Central memory CD8-positive, alpha-beta T cell (primary cell): Measurements from ENCODE around the gene SORL1.

Experiments
- ATAC-seq: fragments of 150-1000 bp; cut with Tn5 transposase; replicated peaks from 2 replicates; pipeline ENCODE4 v1.10.0; 2022; ENCODE audit warnings: mild to moderate bottlenecking, moderate FRiP score, moderate number of reproducible peaks; ENCODE audit not compliant: poor library complexity, severe bottlenecking; ENCODE audit errors: extremely low read depth
- DNase-seq, 2 donors: peaks; one replicate each; pipeline ENCODE4 v3.0.0; 2021; ENCODE audit warnings: low spot score in 2 of 2
- H3K27ac Mint-ChIP-seq: one replicate; pipeline ENCODE4 v1.8.0; 2022; ENCODE audit warnings: low read depth, mild to moderate bottlenecking, moderate library complexity, mixed read lengths
- H3K27me3 Mint-ChIP-seq: one replicate; pipeline ENCODE4 v1.8.0; 2022; ENCODE audit warnings: mixed read lengths
- H3K36me3 Mint-ChIP-seq: one replicate; pipeline ENCODE4 v1.8.0; 2022; ENCODE audit warnings: mild to moderate bottlenecking, moderate library complexity, mixed read lengths; ENCODE audit not compliant: insufficient read depth
- H3K4me1 Mint-ChIP-seq: one replicate; pipeline ENCODE4 v1.8.0; 2022; ENCODE audit warnings: mixed read lengths
- H3K4me3 Mint-ChIP-seq: one replicate; pipeline ENCODE4 v1.8.0; 2022; ENCODE audit warnings: mild to moderate bottlenecking, moderate library complexity, mixed read lengths
- H3K9me3 Mint-ChIP-seq: one replicate; pipeline ENCODE4 v1.8.0; 2022; ENCODE audit warnings: mixed read lengths

SORL1 gene

GRCh38 chr11:121575250-121575962 is 123.3 kb downstream of the SORL1 start:
- H3K4me1 Mint-ChIP-seq, result peaks cover 11% of the 10 kb centered on the region
- H3K4me3 Mint-ChIP-seq, result no peak overlapping the region
- H3K9me3 Mint-ChIP-seq, result peaks cover 6% of the 10 kb centered on the region
- no peak for DNase-seq
- no peak overlapping the region for H3K27ac Mint-ChIP-seq
- no peaks in the 10 kb centered on the region for H3K27me3 Mint-ChIP-seq
- peaks cover 74% of the 10 kb centered on the region for H3K36me3 Mint-ChIP-seq
- ATAC-seq, result peak; percentile 24

GRCh38 chr11:121575963-121576290 is 123.8 kb downstream of the SORL1 start:
- ATAC-seq (no peak), DNase-seq (no peak)
- Mint-ChIP-seq H3K27ac (no peak overlapping the region), H3K36me3 (peaks cover 74% of the 10 kb centered on the region), H3K4me1 (peaks cover 16% of the 10 kb centered on the region), H3K27me3 (no peaks in the 10 kb centered on the region), H3K4me3 (no peak overlapping the region), H3K9me3 (peaks cover 9% of the 10 kb centered on the region)

DNA sequence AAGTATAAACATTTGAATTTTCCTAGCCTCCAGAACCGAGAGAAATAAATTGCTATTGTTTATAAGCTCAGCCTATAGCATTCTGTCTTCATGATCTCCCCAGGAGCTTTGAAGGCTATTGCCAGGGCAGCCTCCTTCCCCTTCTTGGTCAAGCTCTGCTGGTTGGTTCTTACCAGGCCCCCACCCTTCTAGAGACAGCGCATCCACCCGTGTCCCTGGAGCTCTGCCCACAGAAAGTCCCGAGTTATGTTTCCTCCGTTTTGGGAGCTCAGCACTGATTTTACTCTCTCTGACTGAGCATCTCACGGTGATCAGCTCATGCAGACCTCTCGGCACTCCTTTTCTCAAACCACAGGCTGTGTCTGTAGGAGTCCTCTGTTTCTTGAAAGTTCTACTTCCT is 124.4 kb downstream of the SORL1 start:
- ATAC-seq (no peak), DNase-seq (no peak)
- Mint-ChIP-seq H3K9me3 (peaks cover 9% of the 10 kb centered on the region), H3K27ac (peak overlapping the region; percentile 22), H3K4me1 (peaks cover 20% of the 10 kb centered on the region), H3K36me3 (peaks cover 74% of the 10 kb centered on the region), H3K4me3 (no peak overlapping the region), H3K27me3 (no peaks in the 10 kb centered on the region)

DNA sequence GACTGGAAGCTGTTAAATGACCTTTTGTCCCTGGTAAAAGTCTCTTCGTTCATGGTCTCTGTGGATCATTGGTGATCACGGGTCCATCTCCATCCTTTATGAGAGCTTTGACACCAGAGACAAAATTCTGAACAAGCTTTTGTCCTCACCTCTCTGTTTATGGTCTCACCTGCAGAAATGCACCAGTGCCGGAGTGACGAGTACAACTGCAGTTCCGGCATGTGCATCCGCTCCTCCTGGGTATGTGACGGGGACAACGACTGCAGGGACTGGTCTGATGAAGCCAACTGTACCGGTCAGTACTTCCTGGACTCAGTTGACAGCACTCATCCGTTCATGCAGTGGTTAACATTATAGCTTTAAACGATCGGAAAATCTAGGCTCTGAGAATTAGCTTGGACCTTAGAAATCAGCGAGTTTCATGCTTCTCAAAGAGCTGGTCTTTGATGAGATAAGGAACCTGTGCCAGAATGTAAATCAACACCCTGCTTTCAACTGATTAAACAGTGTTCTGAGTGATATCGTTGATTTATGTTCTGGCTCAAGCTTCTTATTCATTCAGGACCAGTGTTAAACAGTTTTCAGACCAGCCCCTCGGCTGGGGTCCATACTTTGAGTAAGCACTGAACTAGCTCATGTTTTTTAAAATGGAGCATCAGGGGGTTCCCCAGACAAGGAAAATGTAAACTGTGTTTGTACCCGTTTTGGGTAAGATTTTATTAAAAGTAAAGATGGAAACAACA is 125.2 kb downstream of the SORL1 start:
- no peak overlapping the region for H3K4me3 Mint-ChIP-seq
- ATAC-seq (no peak), DNase-seq (no peak)
- H3K4me1 Mint-ChIP-seq, result peaks cover 27% of the 10 kb centered on the region
- H3K27ac Mint-ChIP-seq, result peak overlapping the region; percentile 22
- peaks cover 71% of the 10 kb centered on the region for H3K36me3 Mint-ChIP-seq
- H3K9me3 Mint-ChIP-seq, result peaks cover 9% of the 10 kb centered on the region
- H3K27me3 Mint-ChIP-seq, result no peaks in the 10 kb centered on the region

DNA sequence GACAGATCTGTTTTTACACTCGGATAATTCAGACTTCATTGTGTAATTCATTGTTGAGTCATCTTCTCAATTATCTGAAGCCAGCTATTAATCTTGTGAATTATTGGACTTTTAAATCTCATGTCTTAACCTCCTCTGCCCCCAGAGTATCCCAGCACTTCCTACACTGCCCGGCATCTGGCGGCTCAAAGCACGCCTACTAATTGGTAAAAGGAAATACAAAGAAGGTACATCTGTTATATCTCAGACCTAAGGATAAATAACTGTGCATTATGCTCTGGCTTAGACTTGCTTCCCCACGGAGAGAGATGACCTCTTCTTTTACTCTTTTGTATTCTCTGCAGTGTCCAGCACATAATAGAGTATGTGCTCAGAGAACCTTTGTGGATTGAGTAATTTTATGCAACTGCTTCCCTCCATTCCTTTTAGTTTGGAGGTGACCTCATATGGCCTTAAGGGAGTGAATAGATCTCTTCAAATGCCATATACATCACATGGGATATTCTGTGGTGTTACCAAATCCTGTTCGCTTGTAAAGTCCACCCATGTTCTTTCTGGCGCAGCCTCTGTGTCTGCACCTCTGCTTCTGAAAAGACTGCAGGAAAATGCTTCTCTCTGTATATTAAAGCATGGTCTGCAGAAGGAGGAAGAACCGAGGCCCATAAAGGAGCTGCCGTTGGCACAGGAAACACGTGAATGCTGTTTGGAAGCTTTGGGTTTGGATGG is 126.3 kb downstream of the SORL1 start:
- H3K27ac Mint-ChIP-seq, result no peak overlapping the region
- H3K4me3 Mint-ChIP-seq, result no peak overlapping the region
- peaks cover 9% of the 10 kb centered on the region for H3K9me3 Mint-ChIP-seq
- DNase-seq, result no peak
- no peaks in the 10 kb centered on the region for H3K27me3 Mint-ChIP-seq
- ATAC-seq, result no peak
- H3K36me3 Mint-ChIP-seq, result peaks cover 74% of the 10 kb centered on the region
- H3K4me1 Mint-ChIP-seq, result peaks cover 38% of the 10 kb centered on the region

GRCh38 chr11:121580154-121580553 is 128.0 kb downstream of the SORL1 start:
- no peak overlapping the region for H3K4me3 Mint-ChIP-seq
- peak overlapping the region; percentile 65 for H3K27ac Mint-ChIP-seq
- H3K27me3 Mint-ChIP-seq, result no peaks in the 10 kb centered on the region
- peaks cover 40% of the 10 kb centered on the region for H3K4me1 Mint-ChIP-seq
- peaks cover 9% of the 10 kb centered on the region for H3K9me3 Mint-ChIP-seq
- ATAC-seq (no peak), DNase-seq (no peak)
- H3K36me3 Mint-ChIP-seq, result peaks cover 78% of the 10 kb centered on the region

DNA sequence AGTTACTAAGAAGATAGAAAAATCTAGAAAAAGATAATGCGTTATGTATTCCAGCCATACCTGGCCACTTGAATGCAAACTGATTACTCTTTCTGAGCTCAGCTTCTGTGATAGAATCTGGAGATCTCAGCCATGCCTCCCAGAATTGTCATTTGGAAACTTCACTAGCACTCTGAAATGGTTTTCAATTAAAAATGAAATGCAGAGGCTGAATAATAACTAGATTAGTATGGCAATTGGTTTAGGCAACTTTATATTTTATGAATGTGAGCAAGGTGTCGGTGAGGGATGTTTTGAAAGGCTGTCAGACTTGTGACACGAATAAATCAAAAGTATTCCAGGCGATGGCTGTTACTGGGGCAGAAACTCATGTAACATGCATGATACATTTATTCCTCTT is 129.5 kb downstream of the SORL1 start:
- no peak overlapping the region for H3K4me3 Mint-ChIP-seq
- peaks cover 44% of the 10 kb centered on the region for H3K4me1 Mint-ChIP-seq
- ATAC-seq (no peak), DNase-seq (no peak)
- peaks cover 9% of the 10 kb centered on the region for H3K9me3 Mint-ChIP-seq
- no peaks in the 10 kb centered on the region for H3K27me3 Mint-ChIP-seq
- H3K36me3 Mint-ChIP-seq, result peaks cover 81% of the 10 kb centered on the region
- H3K27ac Mint-ChIP-seq, result peak overlapping the region; percentile 64

DNA sequence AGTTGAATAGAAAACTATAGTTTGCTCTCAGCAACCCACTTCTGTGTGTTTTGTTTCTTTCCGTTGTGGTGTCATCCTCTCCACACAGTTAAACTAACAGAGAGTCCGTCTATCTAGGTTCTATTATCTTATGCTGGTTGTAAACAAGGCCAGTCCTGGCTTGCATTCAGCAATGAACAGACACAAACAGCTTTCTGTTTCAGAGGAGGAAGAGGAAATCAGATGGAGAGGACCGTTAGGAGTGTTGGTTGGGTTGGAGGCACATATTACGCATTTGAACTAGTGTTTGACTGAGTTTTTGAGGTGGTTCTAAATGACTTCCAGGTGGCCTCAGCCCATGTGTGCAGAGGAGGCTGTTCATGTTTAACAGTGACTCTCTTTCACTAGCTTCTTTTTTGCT is 130.2 kb downstream of the SORL1 start:
- DNase-seq (no peak), ATAC-seq (no peak)
- Mint-ChIP-seq H3K36me3 (peaks cover 75% of the 10 kb centered on the region), H3K4me3 (no peak overlapping the region), H3K27ac (peak overlapping the region; percentile 64), H3K4me1 (peaks cover 44% of the 10 kb centered on the region), H3K9me3 (peaks cover 9% of the 10 kb centered on the region), H3K27me3 (no peaks in the 10 kb centered on the region)

DNA sequence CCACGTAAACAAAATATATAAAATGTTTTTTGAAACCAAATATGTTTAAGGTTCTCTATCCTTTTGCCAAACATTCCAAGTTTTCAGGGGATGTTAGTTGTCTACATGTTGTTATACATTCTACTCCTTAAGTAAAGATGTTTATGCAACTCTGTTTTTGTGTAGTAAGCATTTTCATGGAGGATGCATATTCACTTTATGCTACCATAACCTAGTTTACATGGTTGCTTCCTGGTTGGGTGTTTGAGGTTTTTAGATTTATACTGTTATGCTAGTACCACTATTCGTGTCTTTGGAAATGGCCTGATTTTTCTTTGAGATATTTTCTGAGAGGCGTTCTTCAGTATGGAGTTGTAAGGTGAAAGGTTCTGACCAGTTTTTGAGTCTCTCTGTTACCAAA is 131.7 kb downstream of the SORL1 start:
- ATAC-seq, result no peak
- H3K27me3 Mint-ChIP-seq, result no peaks in the 10 kb centered on the region
- H3K4me1 Mint-ChIP-seq, result peaks cover 44% of the 10 kb centered on the region
- peak overlapping the region; percentile 22 for H3K27ac Mint-ChIP-seq
- H3K36me3 Mint-ChIP-seq, result peaks cover 69% of the 10 kb centered on the region
- no peak for DNase-seq
- H3K9me3 Mint-ChIP-seq, result peaks cover 9% of the 10 kb centered on the region
- no peak overlapping the region for H3K4me3 Mint-ChIP-seq

- no peak for DNase-seq
- no peak for ATAC-seq
- H3K9me3 Mint-ChIP-seq, result no peaks in the 10 kb centered on the region
- peaks cover 71% of the 10 kb centered on the region for H3K36me3 Mint-ChIP-seq
- H3K4me1 Mint-ChIP-seq, result peaks cover 35% of the 10 kb centered on the region
- H3K4me3 Mint-ChIP-seq, result no peak overlapping the region
- no peak overlapping the region for H3K27ac Mint-ChIP-seq
- H3K27me3 Mint-ChIP-seq, result no peaks in the 10 kb centered on the region
These were observed 134.6 kb downstream of the SORL1 start for GRCh38 chr11:121586750-121587149.

DNA sequence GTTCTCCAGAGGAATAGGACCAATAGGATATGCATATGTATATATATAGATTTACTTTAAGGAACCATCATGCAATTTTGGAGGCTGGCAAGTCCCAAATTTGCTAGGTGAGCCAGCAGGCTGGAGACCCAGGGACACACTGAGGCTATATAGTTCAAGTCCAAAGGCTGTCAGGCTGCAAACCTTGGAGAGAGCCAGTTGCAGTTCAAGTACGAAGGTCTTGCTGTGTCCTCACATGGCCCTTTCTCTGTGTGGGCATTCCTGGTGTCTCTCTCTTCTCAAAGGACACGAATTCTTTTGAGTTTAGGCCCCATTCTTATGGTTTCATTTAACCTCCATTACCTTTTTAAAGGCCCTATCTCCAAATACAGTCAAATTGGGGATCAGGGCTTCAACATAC is 135.1 kb downstream of the SORL1 start:
- H3K4me3 Mint-ChIP-seq, result no peak overlapping the region
- peaks cover 31% of the 10 kb centered on the region for H3K4me1 Mint-ChIP-seq
- DNase-seq, result no peak
- H3K27ac Mint-ChIP-seq, result no peak overlapping the region
- no peaks in the 10 kb centered on the region for H3K9me3 Mint-ChIP-seq
- H3K27me3 Mint-ChIP-seq, result no peaks in the 10 kb centered on the region
- H3K36me3 Mint-ChIP-seq, result peaks cover 74% of the 10 kb centered on the region
- no peak for ATAC-seq

- H3K36me3 Mint-ChIP-seq, result peaks cover 77% of the 10 kb centered on the region
- H3K4me3 Mint-ChIP-seq, result no peak overlapping the region
- H3K27ac Mint-ChIP-seq, result no peak overlapping the region
- DNase-seq, result no peak
- ATAC-seq, result no peak
- H3K9me3 Mint-ChIP-seq, result no peaks in the 10 kb centered on the region
- H3K27me3 Mint-ChIP-seq, result no peaks in the 10 kb centered on the region
- peaks cover 17% of the 10 kb centered on the region for H3K4me1 Mint-ChIP-seq
These were observed 136.6 kb downstream of the SORL1 start for GRCh38 chr11:121588747-121589146.
